Gastroesophageal sphincter (tissue), 3 donors: ENCODE data around the gene BNIPL.

Experiments
- CTCF ChIP-seq, 4 experiments: fragments of 200-600 bp in 2 of 4; fragments of 450-650 bp in 2 of 4; sonication (generic) in 1 of 4; IDR thresholded peaks; one replicate each; pipeline ENCODE4 v1.5.1; 2017 to 2019; ENCODE audit warnings: antibody characterized with exemption in 4 of 4, mild to moderate bottlenecking in 2 of 4, moderate library complexity in 2 of 4
- POLR2AphosphoS5 ChIP-seq: sonication (generic); formaldehyde crosslinking; IDR thresholded peaks from one replicate; pipeline ENCODE4 v1.6.1; 2017; ENCODE audit warnings: antibody characterized with exemption

GRCh38 chr1:150999926-151000325, 36.5 kb upstream of the BNIPL start:
- TF ChIP-seq CTCF (IDR thresholded peaks at IDR 0.05) (no peak), POLR2AphosphoS5 (no peak)
